Endodermal cell (in vitro differentiated cells): ENCODE data around the gene PRR30. TPM values are rescaled to one million over a fixed set of nuclear protein-coding genes. Genes with fewer than 3 reads are reported as not detected.

ENCODE experiments used
- DNase-seq: peaks from one replicate; pipeline ENCODE4 v3.0.0-alpha.2; 2017
- H3K27ac ChIP-seq: 2 replicates; pipeline ENCODE4 v1.5.1; 2013; ENCODE audit warnings: mild to moderate bottlenecking, low read depth, low read length, moderate library complexity
- H3K27me3 ChIP-seq: 2 replicates; pipeline ENCODE4 v1.6.1; 2013; ENCODE audit warnings: mild to moderate bottlenecking, low read length, moderate library complexity; ENCODE audit not compliant: insufficient read depth, control insufficient read depth, poor library complexity, severe bottlenecking
- H3K36me3 ChIP-seq: 2 replicates; pipeline ENCODE4 v1.7.0; 2013; ENCODE audit warnings: mild to moderate bottlenecking, low read length, moderate library complexity; ENCODE audit not compliant: control insufficient read depth, insufficient read depth
- H3K4me1 ChIP-seq: one replicate; pipeline ENCODE4 v1.7.0; 2013; ENCODE audit warnings: low read length; ENCODE audit not compliant: control insufficient read depth, insufficient read depth
- H3K4me3 ChIP-seq: 2 replicates; pipeline ENCODE4 v1.5.1; 2013; ENCODE audit warnings: mild to moderate bottlenecking, low read length, moderate library complexity
- H3K9ac ChIP-seq: 2 replicates; pipeline ENCODE4 v1.6.1; 2013; ENCODE audit warnings: mild to moderate bottlenecking, low read length, moderate library complexity; ENCODE audit not compliant: poor library complexity, severe bottlenecking; ENCODE audit errors: extremely low read depth
- H3K9me3 ChIP-seq: 2 replicates; pipeline ENCODE4 v1.6.1; 2013; ENCODE audit warnings: mild to moderate bottlenecking, low read length, moderate library complexity; ENCODE audit not compliant: control insufficient read depth
- H3K27ac Mint-ChIP-seq: 2 replicates; pipeline ENCODE4 v1.8.0; 2020; ENCODE audit warnings: mixed read lengths
- H3K27me3 Mint-ChIP-seq: 2 replicates; pipeline ENCODE4 v1.8.0; 2021; ENCODE audit warnings: mild to moderate bottlenecking, mixed read lengths; ENCODE audit not compliant: insufficient read depth
- H3K36me3 Mint-ChIP-seq: 2 replicates; pipeline ENCODE4 v1.8.0; 2020; ENCODE audit warnings: low read depth, mixed read lengths
- H3K4me1 Mint-ChIP-seq: 2 replicates; pipeline ENCODE4 v1.8.0; 2020; ENCODE audit warnings: mixed read lengths
- H3K4me3 Mint-ChIP-seq: 2 replicates; pipeline ENCODE4 v1.8.0; 2020; ENCODE audit warnings: mild to moderate bottlenecking, moderate library complexity, mixed read lengths
- H3K9me3 Mint-ChIP-seq: 2 replicates; pipeline ENCODE4 v1.8.0; 2020; ENCODE audit warnings: mild to moderate bottlenecking, mixed read lengths
- WGBS, 2 experiments: methylation state at CpG; one replicate each; pipeline versions ENCODE4 v1.1.5 to v1.1.7; 2013; ENCODE audit warnings: missing lambda C conversion rate in 2 of 2, mixed read lengths in 1 of 2; ENCODE audit not compliant: insufficient coverage in 1 of 2, insufficient read length in 1 of 2; 5-methylcytosine and 5-hydroxymethylcytosine counted together
- total RNA-seq, 2 donors: library from RNA; stranded (reverse); fragmentation: NEBNext Ultra II Directional in 1 of 2; extraction: Animal tissue kit (Norgen Biotek cat#: 25700) in 1 of 2; gene quantifications; 2 replicates in 1 of 2; 3 replicates in 1 of 2; pipeline ENCODE4 v1.2.1, GENCODE V29; 2021
- TF ChIP-seq, protein P1 (sequence below): fragments of 200-600 bp; sonication (generic); conservative IDR thresholded peaks from 2 replicates; pipeline ENCODE4 v1.5.0; 2021; ENCODE audit warnings: antibody characterized with exemption, mild to moderate bottlenecking

Gene PRR30
- total RNA-seq, 2 donors from 2014 or later, result not detected

GRCh38 chr2:27155069-27155520 lies 15.9 kb upstream of the PRR30 start:
- H3K4me1 Mint-ChIP-seq, result peaks cover 8% of the 10 kb centered on the region
- no peak overlapping the region for H3K27ac ChIP-seq
- peaks cover 2% of the 10 kb centered on the region for H3K27me3 Mint-ChIP-seq
- TF ChIP-seq, protein P1, sequence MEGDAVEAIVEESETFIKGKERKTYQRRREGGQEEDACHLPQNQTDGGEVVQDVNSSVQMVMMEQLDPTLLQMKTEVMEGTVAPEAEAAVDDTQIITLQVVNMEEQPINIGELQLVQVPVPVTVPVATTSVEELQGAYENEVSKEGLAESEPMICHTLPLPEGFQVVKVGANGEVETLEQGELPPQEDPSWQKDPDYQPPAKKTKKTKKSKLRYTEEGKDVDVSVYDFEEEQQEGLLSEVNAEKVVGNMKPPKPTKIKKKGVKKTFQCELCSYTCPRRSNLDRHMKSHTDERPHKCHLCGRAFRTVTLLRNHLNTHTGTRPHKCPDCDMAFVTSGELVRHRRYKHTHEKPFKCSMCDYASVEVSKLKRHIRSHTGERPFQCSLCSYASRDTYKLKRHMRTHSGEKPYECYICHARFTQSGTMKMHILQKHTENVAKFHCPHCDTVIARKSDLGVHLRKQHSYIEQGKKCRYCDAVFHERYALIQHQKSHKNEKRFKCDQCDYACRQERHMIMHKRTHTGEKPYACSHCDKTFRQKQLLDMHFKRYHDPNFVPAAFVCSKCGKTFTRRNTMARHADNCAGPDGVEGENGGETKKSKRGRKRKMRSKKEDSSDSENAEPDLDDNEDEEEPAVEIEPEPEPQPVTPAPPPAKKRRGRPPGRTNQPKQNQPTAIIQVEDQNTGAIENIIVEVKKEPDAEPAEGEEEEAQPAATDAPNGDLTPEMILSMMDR, result no peak
- H3K36me3 Mint-ChIP-seq, result no peaks in the 10 kb centered on the region
- no peaks in the 10 kb centered on the region for H3K4me1 ChIP-seq
- H3K9me3 ChIP-seq, result no peaks in the 10 kb centered on the region
- H3K27ac Mint-ChIP-seq, result no peak overlapping the region
- no peak overlapping the region for H3K4me3 Mint-ChIP-seq
- H3K9me3 Mint-ChIP-seq, result no peaks in the 10 kb centered on the region
- no peak overlapping the region for H3K9ac ChIP-seq
- no peak for DNase-seq
- 89 to 95% methylated on average over 4 to 9 of the region's 9 CpGs for WGBS, 2 experiments
- H3K27me3 ChIP-seq, result no peaks in the 10 kb centered on the region
- H3K36me3 ChIP-seq, result no peaks in the 10 kb centered on the region
- H3K4me3 ChIP-seq, result no peak overlapping the region

DNA sequence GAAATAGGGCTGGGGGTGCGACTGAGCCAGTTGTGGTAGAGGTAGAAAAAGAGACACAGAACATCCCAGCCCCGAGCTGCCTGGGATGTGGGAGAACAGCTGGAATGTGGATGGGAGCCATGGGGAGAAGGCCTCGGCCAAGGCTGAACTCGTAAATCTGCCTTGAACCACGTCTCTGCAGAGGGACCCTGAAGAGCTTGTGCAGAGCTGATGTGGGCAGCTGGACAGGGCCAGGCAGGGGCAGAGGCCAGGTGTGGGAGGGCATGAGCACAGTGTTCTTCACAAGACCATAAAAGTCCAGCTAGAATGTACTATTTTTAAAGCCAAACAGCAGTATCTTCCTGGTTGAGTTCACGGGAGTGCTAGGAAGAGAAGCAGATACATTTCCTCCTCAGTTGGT lies 15.3 kb upstream of the PRR30 start:
- H3K27ac Mint-ChIP-seq, result no peak overlapping the region
- no peaks in the 10 kb centered on the region for H3K27me3 ChIP-seq
- TF ChIP-seq, protein P1, result no peak

GRCh38 chr2:27152796-27153464 lies 13.7 kb upstream of the PRR30 start:
- H3K9me3 Mint-ChIP-seq, result no peaks in the 10 kb centered on the region
- Histone ChIP-seq H3K27me3 (no peaks in the 10 kb centered on the region), H3K27ac (no peak overlapping the region), H3K9me3 (no peaks in the 10 kb centered on the region), H3K4me1 (no peaks in the 10 kb centered on the region), H3K4me3 (no peak overlapping the region), H3K9ac (no peak overlapping the region), H3K36me3 (no peaks in the 10 kb centered on the region)
- H3K36me3 Mint-ChIP-seq, result no peaks in the 10 kb centered on the region
- TF ChIP-seq, protein P1, result no peak
- H3K4me1 Mint-ChIP-seq, result no peaks in the 10 kb centered on the region
- H3K27ac Mint-ChIP-seq, result no peak overlapping the region
- peaks cover 2% of the 10 kb centered on the region for H3K27me3 Mint-ChIP-seq
- no peak for DNase-seq
- H3K4me3 Mint-ChIP-seq, result no peak overlapping the region
- 70 to 79% methylated on average over 2 of the region's 2 CpGs for WGBS, 2 experiments

More for the DNA sequence above, 15.3 kb upstream of the PRR30 start:
- Mint-ChIP-seq H3K9me3 (no peaks in the 10 kb centered on the region), H3K4me3 (no peak overlapping the region), H3K36me3 (no peaks in the 10 kb centered on the region), H3K27me3 (peaks cover 2% of the 10 kb centered on the region), H3K4me1 (peaks cover 8% of the 10 kb centered on the region)
- H3K4me3 ChIP-seq, result no peak overlapping the region
- H3K27ac ChIP-seq, result no peak overlapping the region
- H3K36me3 ChIP-seq, result no peaks in the 10 kb centered on the region
- 93 to 96% methylated on average over 5 to 6 of the region's 6 CpGs for WGBS, 2 experiments
- DNase-seq, result no peak
- H3K4me1 ChIP-seq, result no peaks in the 10 kb centered on the region
- H3K9me3 ChIP-seq, result no peaks in the 10 kb centered on the region
- H3K9ac ChIP-seq, result no peak overlapping the region
